Immature natural killer cell (primary cell): ENCODE data around the gene JOSD1. TPM values are rescaled to one million over a fixed set of nuclear protein-coding genes. Genes with fewer than 3 reads are reported as not detected.
A peak's percentile ranks its signal among the peaks of the same experiment; 100 is the strongest.

Source experiments
- DNase-seq, 3 donors: peaks; one replicate each; pipeline ENCODE4 v3.0.0; 2022; ENCODE audit warnings: mixed read lengths in 1 of 3
- H3K27ac Mint-ChIP-seq, 6 donors: one replicate each; pipeline ENCODE4 v1.8.0; 2020; ENCODE audit warnings: mixed read lengths in 6 of 6, mild to moderate bottlenecking in 5 of 6, inconsistent platforms in 4 of 6, moderate library complexity in 3 of 6
- H3K27me3 Mint-ChIP-seq, 3 donors: one replicate each; pipeline ENCODE4 v1.8.0; 2020 to 2021; ENCODE audit warnings: low read depth in 3 of 3, mild to moderate bottlenecking in 3 of 3, mixed read lengths in 3 of 3, moderate library complexity in 3 of 3, inconsistent platforms in 1 of 3
- H3K36me3 Mint-ChIP-seq, 3 donors: one replicate each; pipeline ENCODE4 v1.8.0; 2020; ENCODE audit warnings: mixed read lengths in 3 of 3, inconsistent platforms in 2 of 3, mild to moderate bottlenecking in 2 of 3
- H3K4me1 Mint-ChIP-seq, 2 donors: one replicate each; pipeline ENCODE4 v1.8.0; 2020; ENCODE audit warnings: inconsistent platforms in 2 of 2, mild to moderate bottlenecking in 2 of 2, mixed read lengths in 2 of 2, moderate library complexity in 1 of 2
- H3K4me3 Mint-ChIP-seq, 5 donors: one replicate each; pipeline ENCODE4 v1.8.0; 2020; ENCODE audit warnings: mild to moderate bottlenecking in 5 of 5, mixed read lengths in 5 of 5, inconsistent platforms in 3 of 5, moderate library complexity in 3 of 5
- H3K9me3 Mint-ChIP-seq, 6 donors: one replicate each; pipeline ENCODE4 v1.8.0; 2020; ENCODE audit warnings: mild to moderate bottlenecking in 6 of 6, mixed read lengths in 6 of 6, inconsistent platforms in 4 of 6, moderate library complexity in 3 of 6
- polyA plus RNA-seq, 3 donors: library from polyadenylated mRNA; unstranded; fragments of 300-500 nt; fragmentation: Illumina TruSeq; gene quantifications; one replicate each; pipeline ENCODE4 v1.2.3, GENCODE V29; 2021

The JOSD1 gene
- polyA plus RNA-seq, 3 donors from 2014 or later: 10.6 to 17.9 (median 11.2) TPM

- Mint-ChIP-seq H3K9me3 (no peaks in the 10 kb centered on the region), H3K27me3 (peaks cover 47 to 77% (median 75%) of the 10 kb centered on the region in 3 donors), H3K4me3 (no peak overlapping the region), H3K4me1 (peaks cover 17 to 24% of the 10 kb centered on the region in 2 donors), H3K27ac (peak overlapping the region in 4 of 6 donors; percentile 48 to 94 (median 57)), H3K36me3 (peaks cover 10 to 50% (median 20%) of the 10 kb centered on the region in 3 donors)
- DNase-seq: no peak
These were observed 28.4 kb upstream of the JOSD1 start for GRCh38 chr22:38728871-38729796.

- peaks cover 10 to 54% (median 20%) of the 10 kb centered on the region in 3 donors for H3K36me3 Mint-ChIP-seq
- H3K27me3 Mint-ChIP-seq: peaks cover 34 to 68% (median 64%) of the 10 kb centered on the region in 3 donors
- no peak for DNase-seq
- H3K27ac Mint-ChIP-seq: peak overlapping the region in 2 of 6 donors; percentile 37 to 83
- H3K4me3 Mint-ChIP-seq: no peak overlapping the region
- H3K9me3 Mint-ChIP-seq: no peaks in the 10 kb centered on the region
- H3K4me1 Mint-ChIP-seq: peaks cover 12 to 15% of the 10 kb centered on the region in 2 donors
These were observed 27.0 kb upstream of the JOSD1 start for GRCh38 chr22:38727530-38728451.

- peak overlapping the region in 3 of 6 donors; percentile 37 to 61 (median 52) for H3K27ac Mint-ChIP-seq
- DNase-seq: no peak
- H3K27me3 Mint-ChIP-seq: peaks cover 27 to 67% (median 59%) of the 10 kb centered on the region in 3 donors
- H3K36me3 Mint-ChIP-seq: peaks cover 10 to 57% (median 20%) of the 10 kb centered on the region in 3 donors
- H3K4me3 Mint-ChIP-seq: no peak overlapping the region
- no peaks in the 10 kb centered on the region for H3K9me3 Mint-ChIP-seq
- H3K4me1 Mint-ChIP-seq: peaks cover 11 to 15% of the 10 kb centered on the region in 2 donors
These were observed 26.4 kb upstream of the JOSD1 start for GRCh38 chr22:38727123-38727522.

- H3K9me3 Mint-ChIP-seq: no peaks in the 10 kb centered on the region
- no peak overlapping the region for H3K4me3 Mint-ChIP-seq
These were observed 25.3 kb upstream of the JOSD1 start for GRCh38 chr22:38725900-38726655.

GRCh38 chr22:38724926-38725571, 24.3 kb upstream of the JOSD1 start:
- H3K9me3 Mint-ChIP-seq: no peaks in the 10 kb centered on the region

More at GRCh38 chr22:38725900-38726655, 25.3 kb upstream of the JOSD1 start:
- Mint-ChIP-seq H3K4me1 (peaks cover 11 to 15% of the 10 kb centered on the region in 2 donors), H3K36me3 (peaks cover 10 to 64% (median 24%) of the 10 kb centered on the region in 3 donors), H3K27me3 (peaks cover 19 to 61% (median 51%) of the 10 kb centered on the region in 3 donors), H3K27ac (peak overlapping the region in 2 of 6 donors; percentile 24 to 80)
- no peak for DNase-seq

GRCh38 chr22:38724176-38724575, 23.4 kb upstream of the JOSD1 start:
- no peak for DNase-seq
- Mint-ChIP-seq H3K9me3 (no peaks in the 10 kb centered on the region), H3K27me3 (peaks cover 9 to 42% (median 35%) of the 10 kb centered on the region in 3 donors), H3K4me1 (peaks cover 9% of the 10 kb centered on the region in 2 donors), H3K36me3 (peaks cover 10 to 50% (median 19%) of the 10 kb centered on the region in 3 donors), H3K4me3 (no peak overlapping the region), H3K27ac (peak overlapping the region in 1 of 6 donors; percentile 24)

More at GRCh38 chr22:38724926-38725571, 24.3 kb upstream of the JOSD1 start:
- Mint-ChIP-seq H3K27ac (peak overlapping the region; percentile 24 to 80 (median 54)), H3K4me3 (no peak overlapping the region), H3K27me3 (peaks cover 12 to 51% (median 41%) of the 10 kb centered on the region in 3 donors), H3K36me3 (peaks cover 10 to 59% (median 19%) of the 10 kb centered on the region in 3 donors), H3K4me1 (peaks cover 9% of the 10 kb centered on the region in 2 donors)
- DNase-seq: peak; percentile 25 to 52 (median 37)

- no peaks in the 10 kb centered on the region for H3K9me3 Mint-ChIP-seq
- H3K27me3 Mint-ChIP-seq: peaks cover 2 to 27% (median 18%) of the 10 kb centered on the region in 3 donors
- H3K27ac Mint-ChIP-seq: peak overlapping the region in 2 of 6 donors; percentile 12 to 72
- peaks cover 9 to 20% of the 10 kb centered on the region in 2 donors for H3K4me1 Mint-ChIP-seq
- H3K4me3 Mint-ChIP-seq: no peak overlapping the region
- no peak for DNase-seq
- H3K36me3 Mint-ChIP-seq: peaks cover 11 to 44% (median 27%) of the 10 kb centered on the region in 3 donors
These were observed 20.8 kb upstream of the JOSD1 start for GRCh38 chr22:38721551-38721950.

GRCh38 chr22:38720350-38720749, 19.6 kb upstream of the JOSD1 start:
- Mint-ChIP-seq H3K9me3 (no peaks in the 10 kb centered on the region), H3K4me3 (no peak overlapping the region), H3K36me3 (peaks cover 11 to 41% (median 23%) of the 10 kb centered on the region in 3 donors), H3K4me1 (peaks cover 7 to 20% of the 10 kb centered on the region in 2 donors), H3K27me3 (peaks cover 2 to 19% (median 15%) of the 10 kb centered on the region in 3 donors), H3K27ac (no peak overlapping the region)
- no peak for DNase-seq

GRCh38 chr22:38719196-38719595, 18.5 kb upstream of the JOSD1 start:
- Mint-ChIP-seq H3K4me1 (peaks cover 11 to 25% of the 10 kb centered on the region in 2 donors), H3K27ac (no peak overlapping the region), H3K36me3 (peaks cover 4 to 30% (median 15%) of the 10 kb centered on the region in 3 donors), H3K27me3 (peaks cover 1 to 12% (median 9%) of the 10 kb centered on the region in 3 donors), H3K4me3 (no peak overlapping the region), H3K9me3 (no peaks in the 10 kb centered on the region)
- no peak for DNase-seq

GRCh38 chr22:38718414-38718813, 17.7 kb upstream of the JOSD1 start:
- Mint-ChIP-seq H3K36me3 (peaks cover 4 to 24% (median 15%) of the 10 kb centered on the region in 3 donors), H3K27me3 (peaks cover 1 to 12% (median 8%) of the 10 kb centered on the region in 3 donors), H3K4me3 (no peak overlapping the region), H3K27ac (peak overlapping the region in 1 of 6 donors; percentile 57), H3K4me1 (peaks cover 17 to 31% of the 10 kb centered on the region in 2 donors), H3K9me3 (no peaks in the 10 kb centered on the region)
- no peak for DNase-seq

GRCh38 chr22:38717244-38717643, 16.5 kb upstream of the JOSD1 start:
- no peaks in the 10 kb centered on the region for H3K9me3 Mint-ChIP-seq
- DNase-seq: no peak
- peaks cover 4 to 23% (median 15%) of the 10 kb centered on the region in 3 donors for H3K36me3 Mint-ChIP-seq
- peaks cover 1 to 11% (median 8%) of the 10 kb centered on the region in 3 donors for H3K27me3 Mint-ChIP-seq
- H3K4me1 Mint-ChIP-seq: peaks cover 28 to 43% of the 10 kb centered on the region in 2 donors
- no peak overlapping the region for H3K4me3 Mint-ChIP-seq
- H3K27ac Mint-ChIP-seq: peak overlapping the region in 1 of 6 donors; percentile 53

GRCh38 chr22:38716826-38717225, 16.1 kb upstream of the JOSD1 start:
- peak overlapping the region in 1 of 6 donors; percentile 29 for H3K27ac Mint-ChIP-seq
- no peak for DNase-seq
- peaks cover 29 to 47% of the 10 kb centered on the region in 2 donors for H3K4me1 Mint-ChIP-seq
- H3K9me3 Mint-ChIP-seq: no peaks in the 10 kb centered on the region
- no peak overlapping the region for H3K4me3 Mint-ChIP-seq
- H3K27me3 Mint-ChIP-seq: peaks cover 1 to 9% (median 5%) of the 10 kb centered on the region in 3 donors
- H3K36me3 Mint-ChIP-seq: peaks cover 4 to 20% (median 15%) of the 10 kb centered on the region in 3 donors
